ENCODE results near the gene FOXL3. TPM values are rescaled to one million over a fixed set of nuclear protein-coding genes. Genes with fewer than 3 reads are reported as not detected.

Gene FOXL3
- polyA plus RNA-seq, 1 of the 3 experiments (the other 2 are of a cell fraction): not detected

DNA sequence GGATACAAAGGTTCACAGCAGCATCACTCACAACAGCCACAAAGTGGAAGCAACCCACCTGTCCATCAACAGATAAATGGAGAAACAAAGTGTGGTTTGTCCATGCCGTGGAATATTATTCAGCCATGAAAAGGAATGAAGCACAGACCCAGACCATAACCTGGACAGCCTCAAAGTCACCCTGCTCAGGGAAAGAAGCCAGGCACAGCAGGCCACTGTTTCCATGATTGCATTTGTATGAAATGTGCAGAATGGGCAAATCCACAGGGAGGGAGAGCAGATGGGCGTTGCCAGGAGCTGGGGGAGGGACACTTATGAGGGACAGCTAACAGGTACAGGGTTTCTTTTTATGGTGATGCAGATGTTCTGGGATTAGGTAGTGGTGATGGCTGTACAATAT is 30.3 kb downstream of the FOXL3 start:
- no peak overlapping the region for H3K9ac ChIP-seq
- peaks cover 57% of the 10 kb centered on the region for H3K27me3 ChIP-seq (ENCODE audit: insufficient read depth)
- no peaks in the 10 kb centered on the region for H3K9me3 ChIP-seq
- ChIA-PET CTCF (interaction anchor here (0.7 to 3.8 kb wide), 7 partner anchors 12 to 552 kb away, joined by 3 to 67 read pairs (median 3); no protein-coding TSS in a partner anchor), POLR2A (no interaction called here)
- H3K4me3 ChIP-seq (ENCODE audit: low read depth in 2 of 2, low read length in 1 of 2): no peak overlapping the region
- H3K4me2 ChIP-seq: no peak overlapping the region
- 42% methylated on average over 2 of the region's 2 CpGs for WGBS (ENCODE audit: low lambda C conversion rate)
- peaks cover 0 to 16% of the 10 kb centered on the region in 2 experiments; a peak in 1 of 4 replicates for H3K4me1 ChIP-seq (ENCODE audit: control insufficient read depth in 1 of 2, insufficient read depth in 2 of 2, low read depth in 1 of 2, low read length in 1 of 2)
- no peak for DNase-seq
- H4K20me1 ChIP-seq (ENCODE audit: insufficient read depth): peaks cover 3% of the 10 kb centered on the region; the same call in 1 of the 2 replicates
- TF ChIP-seq, protein P1, sequence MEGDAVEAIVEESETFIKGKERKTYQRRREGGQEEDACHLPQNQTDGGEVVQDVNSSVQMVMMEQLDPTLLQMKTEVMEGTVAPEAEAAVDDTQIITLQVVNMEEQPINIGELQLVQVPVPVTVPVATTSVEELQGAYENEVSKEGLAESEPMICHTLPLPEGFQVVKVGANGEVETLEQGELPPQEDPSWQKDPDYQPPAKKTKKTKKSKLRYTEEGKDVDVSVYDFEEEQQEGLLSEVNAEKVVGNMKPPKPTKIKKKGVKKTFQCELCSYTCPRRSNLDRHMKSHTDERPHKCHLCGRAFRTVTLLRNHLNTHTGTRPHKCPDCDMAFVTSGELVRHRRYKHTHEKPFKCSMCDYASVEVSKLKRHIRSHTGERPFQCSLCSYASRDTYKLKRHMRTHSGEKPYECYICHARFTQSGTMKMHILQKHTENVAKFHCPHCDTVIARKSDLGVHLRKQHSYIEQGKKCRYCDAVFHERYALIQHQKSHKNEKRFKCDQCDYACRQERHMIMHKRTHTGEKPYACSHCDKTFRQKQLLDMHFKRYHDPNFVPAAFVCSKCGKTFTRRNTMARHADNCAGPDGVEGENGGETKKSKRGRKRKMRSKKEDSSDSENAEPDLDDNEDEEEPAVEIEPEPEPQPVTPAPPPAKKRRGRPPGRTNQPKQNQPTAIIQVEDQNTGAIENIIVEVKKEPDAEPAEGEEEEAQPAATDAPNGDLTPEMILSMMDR (IDR thresholded peaks at IDR 0.05): no peak
- H3K27ac ChIP-seq (ENCODE audit: low read depth in 2 of 2, low read length in 1 of 2): no peak overlapping the region
- H3K36me3 ChIP-seq (replicated peaks in 1 of 2; ENCODE audit: control insufficient read depth in 1 of 2, insufficient read depth in 2 of 2, low read length in 1 of 2): no peaks in the 10 kb centered on the region
- H3K9me2 ChIP-seq: no peaks in the 10 kb centered on the region
- no peak overlapping the region for H2AFZ ChIP-seq (ENCODE audit: low read depth)
- no peaks in the 10 kb centered on the region for H3F3A ChIP-seq (replicated peaks; ENCODE audit: insufficient read depth)
- H3K79me2 ChIP-seq (ENCODE audit: insufficient read depth): no peaks in the 10 kb centered on the region

DNA sequence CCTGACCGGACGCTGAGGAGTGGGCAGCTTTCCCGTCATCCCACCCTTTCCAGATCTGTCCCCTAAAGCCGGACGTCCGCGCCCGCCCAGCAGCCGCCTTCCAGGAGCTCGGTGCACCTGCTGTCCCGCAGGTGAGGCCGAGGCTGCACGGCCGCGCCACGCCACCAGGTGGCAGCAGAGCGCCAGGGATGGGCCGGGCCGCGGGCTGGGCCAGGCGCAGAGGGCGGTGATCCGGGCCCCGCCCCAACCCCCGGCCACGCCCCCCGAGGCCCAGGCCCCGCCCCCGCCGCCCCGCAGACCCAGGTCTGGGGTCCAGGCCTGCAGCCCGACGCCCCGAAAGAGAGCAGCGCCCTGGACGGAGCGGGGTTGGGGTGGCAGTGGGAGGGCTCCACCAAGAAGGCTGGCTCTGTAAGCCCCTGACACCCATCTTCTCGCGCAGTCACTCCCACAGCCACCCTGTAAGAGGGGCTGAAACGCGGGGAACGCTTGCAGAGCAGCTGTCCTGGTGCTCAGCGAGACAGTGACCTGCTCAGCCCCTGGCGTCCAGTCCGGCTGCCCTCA is 32.2 kb downstream of the FOXL3 start:
- 17% methylated on average over 14 of the region's 45 CpGs for WGBS (ENCODE audit: low lambda C conversion rate)
- ChIA-PET POLR2A (interaction anchor here (1.0 to 1.4 kb wide), 2 partner anchors 405 to 452 kb away, joined by 3 read pairs; partner anchors contain the start of gene PRKAR1B), CTCF (interaction anchor here (0.6 to 3.8 kb wide), 67 partner anchors 8 to 876 kb away, joined by 3 to 67 read pairs (median 4); no protein-coding TSS in a partner anchor)
- Histone ChIP-seq H3K4me3 (ENCODE audit: low read depth in 2 of 2, low read length in 1 of 2) (peak overlapping the region in 1 of 2 experiments; percentile 35; a peak in 1 of 4 replicates), H3K9me2 (no peaks in the 10 kb centered on the region), H3K9me3 (no peaks in the 10 kb centered on the region), H3K79me2 (ENCODE audit: insufficient read depth) (no peaks in the 10 kb centered on the region), H2AFZ (ENCODE audit: low read depth) (no peak overlapping the region), H3K27me3 (ENCODE audit: insufficient read depth) (peaks cover 39% of the 10 kb centered on the region), H3K36me3 (replicated peaks in 1 of 2; ENCODE audit: control insufficient read depth in 1 of 2, insufficient read depth in 2 of 2, low read length in 1 of 2) (no peaks in the 10 kb centered on the region), H3K9ac (no peak overlapping the region), H4K20me1 (ENCODE audit: insufficient read depth) (peaks cover 3% of the 10 kb centered on the region; the same call in 1 of the 2 replicates), H3K4me1 (ENCODE audit: control insufficient read depth in 1 of 2, insufficient read depth in 2 of 2, low read depth in 1 of 2, low read length in 1 of 2) (peaks cover 0 to 22% of the 10 kb centered on the region in 2 experiments; a peak in 1 of 4 replicates), H3F3A (replicated peaks; ENCODE audit: insufficient read depth) (no peaks in the 10 kb centered on the region), H3K27ac (ENCODE audit: low read depth in 2 of 2, low read length in 1 of 2) (no peak overlapping the region), H3K4me2 (peak overlapping the region; percentile 61)
- peak; percentile 100 for DNase-seq
- TF ChIP-seq, protein P2, sequence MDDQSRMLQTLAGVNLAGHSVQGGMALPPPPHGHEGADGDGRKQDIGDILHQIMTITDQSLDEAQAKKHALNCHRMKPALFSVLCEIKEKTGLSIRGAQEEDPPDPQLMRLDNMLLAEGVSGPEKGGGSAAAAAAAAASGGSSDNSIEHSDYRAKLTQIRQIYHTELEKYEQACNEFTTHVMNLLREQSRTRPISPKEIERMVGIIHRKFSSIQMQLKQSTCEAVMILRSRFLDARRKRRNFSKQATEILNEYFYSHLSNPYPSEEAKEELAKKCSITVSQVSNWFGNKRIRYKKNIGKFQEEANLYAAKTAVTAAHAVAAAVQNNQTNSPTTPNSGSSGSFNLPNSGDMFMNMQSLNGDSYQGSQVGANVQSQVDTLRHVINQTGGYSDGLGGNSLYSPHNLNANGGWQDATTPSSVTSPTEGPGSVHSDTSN (IDR thresholded peaks at IDR 0.05): no peak
- no peak for TF ChIP-seq RXRA (IDR thresholded peaks at IDR 0.05; ENCODE audit: borderline replicate concordance, low read depth)
- TF ChIP-seq FOXM1 (IDR thresholded peaks at IDR 0.05; ENCODE audit: low read depth): no peak
- TF ChIP-seq MEF2A (IDR thresholded peaks at IDR 0.05; ENCODE audit: borderline replicate concordance, low read depth): no peak
- TF ChIP-seq NFIC (IDR thresholded peaks at IDR 0.05; ENCODE audit: borderline replicate concordance): no peak
- no peak for TF ChIP-seq ELF1 (IDR thresholded peaks at IDR 0.05)
- TF ChIP-seq, protein P3, sequence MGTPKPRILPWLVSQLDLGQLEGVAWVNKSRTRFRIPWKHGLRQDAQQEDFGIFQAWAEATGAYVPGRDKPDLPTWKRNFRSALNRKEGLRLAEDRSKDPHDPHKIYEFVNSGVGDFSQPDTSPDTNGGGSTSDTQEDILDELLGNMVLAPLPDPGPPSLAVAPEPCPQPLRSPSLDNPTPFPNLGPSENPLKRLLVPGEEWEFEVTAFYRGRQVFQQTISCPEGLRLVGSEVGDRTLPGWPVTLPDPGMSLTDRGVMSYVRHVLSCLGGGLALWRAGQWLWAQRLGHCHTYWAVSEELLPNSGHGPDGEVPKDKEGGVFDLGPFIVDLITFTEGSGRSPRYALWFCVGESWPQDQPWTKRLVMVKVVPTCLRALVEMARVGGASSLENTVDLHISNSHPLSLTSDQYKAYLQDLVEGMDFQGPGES (IDR thresholded peaks at IDR 0.05; ENCODE audit: low read depth, low read length): no peak
- TF ChIP-seq, protein P1 (IDR thresholded peaks at IDR 0.05): peak; percentile 90
- TF ChIP-seq SMC3 (IDR thresholded peaks at IDR 0.05; ENCODE audit: low read depth, low read length): peak; percentile 88
- TF ChIP-seq, protein P4, sequence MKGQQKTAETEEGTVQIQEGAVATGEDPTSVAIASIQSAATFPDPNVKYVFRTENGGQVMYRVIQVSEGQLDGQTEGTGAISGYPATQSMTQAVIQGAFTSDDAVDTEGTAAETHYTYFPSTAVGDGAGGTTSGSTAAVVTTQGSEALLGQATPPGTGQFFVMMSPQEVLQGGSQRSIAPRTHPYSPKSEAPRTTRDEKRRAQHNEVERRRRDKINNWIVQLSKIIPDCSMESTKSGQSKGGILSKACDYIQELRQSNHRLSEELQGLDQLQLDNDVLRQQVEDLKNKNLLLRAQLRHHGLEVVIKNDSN (IDR thresholded peaks at IDR 0.05; ENCODE audit: borderline replicate concordance, low read depth): no peak
- TF ChIP-seq RAD21 (IDR thresholded peaks at IDR 0.05; ENCODE audit: low read length): peak; percentile 89
- TF ChIP-seq POLR2AphosphoS5 (IDR thresholded peaks at IDR 0.05; ENCODE audit: low read depth, low read length): no peak
